SIG-M5 (cell line): ENCODE data around the gene XPO5.
"Not testable (repeated sequence)": the region's sequence is repeated elsewhere in the genome, so short reads cannot be mapped to it uniquely, and the experiment has no call there.

ENCODE experiments used
- DNase-seq: peaks from one replicate; lab custom pipeline; 2025; lab: John Stamatoyannopoulos, UW

The XPO5 gene

DNA sequence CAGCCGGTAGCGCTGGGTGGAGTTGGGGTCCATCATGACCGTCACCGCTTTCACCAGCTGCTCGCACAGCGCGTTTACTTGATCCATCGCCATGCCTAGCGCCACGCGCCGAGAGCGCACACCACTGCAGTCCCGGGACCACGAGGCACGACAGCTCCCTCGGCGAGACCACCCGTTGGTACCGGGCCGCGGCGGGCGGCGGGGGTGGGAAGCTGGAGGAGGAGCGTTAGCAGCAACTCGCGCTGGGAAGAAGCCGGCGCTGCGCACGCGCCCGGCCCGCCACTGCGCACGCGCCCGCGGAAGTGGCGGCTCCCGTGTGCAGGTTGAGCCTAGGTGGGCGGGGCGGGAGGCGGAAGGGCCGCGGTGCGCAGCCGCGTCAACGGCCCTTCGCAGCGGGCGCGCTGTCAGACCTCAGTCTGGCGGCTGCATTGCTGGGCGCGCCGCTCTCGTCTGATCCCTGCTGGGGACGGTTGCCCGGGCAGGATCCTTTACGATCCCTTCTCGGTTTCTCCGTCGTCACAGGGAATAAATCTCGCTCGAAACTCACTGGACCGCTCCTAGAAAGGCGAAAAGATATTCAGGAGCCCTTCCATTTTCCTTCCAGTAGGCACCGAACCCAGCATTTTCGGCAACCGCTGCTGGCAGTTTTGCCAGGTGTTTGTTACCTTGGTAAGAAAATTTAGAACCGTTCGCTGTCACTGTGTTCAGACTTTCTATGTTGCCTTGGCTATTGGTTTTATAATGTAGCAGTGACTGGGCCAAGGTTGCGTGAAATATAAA, at the start of gene XPO5, which contains the start of gene POLH:
Gene XPO5 (minus strand): TSS at position 267 of the 780 bp plus-strand sequence. CDS start 174 bp downstream, at position 93.
Gene POLH (plus strand): TSS at position 414 of the 780 bp plus-strand sequence. CDS start 6,135 bp downstream, outside the sequence.
- DNase-seq, result peak; percentile 41

DNA sequence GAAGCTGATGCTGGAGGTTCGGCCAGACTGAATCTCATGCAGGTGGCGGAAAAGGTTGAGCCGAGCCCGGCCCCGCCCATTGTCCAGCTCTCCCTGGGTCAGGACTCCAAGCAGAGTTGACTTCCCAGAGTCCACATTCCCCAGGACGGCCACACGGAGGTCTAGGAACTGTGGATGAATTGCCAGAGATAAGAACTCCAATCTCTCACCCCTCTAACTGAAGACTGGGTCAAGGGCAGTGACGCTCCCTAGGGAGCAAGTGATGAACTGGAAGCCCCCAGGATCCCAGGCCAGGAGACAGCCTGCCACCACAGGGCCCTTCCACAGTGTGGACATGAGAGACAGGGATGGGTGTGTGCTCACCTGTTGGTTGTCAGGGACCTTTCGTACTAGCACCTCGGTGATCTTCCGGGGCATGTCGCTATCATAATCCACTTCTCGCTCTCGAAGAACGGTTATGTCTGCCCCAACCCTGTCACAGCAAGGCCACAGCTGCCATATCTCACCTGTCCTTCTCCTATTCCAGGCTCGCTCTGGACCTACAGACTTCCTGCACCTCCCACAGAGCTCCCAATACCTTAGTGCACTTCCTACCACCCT, 49.7 kb upstream of the XPO5 start:
- DNase-seq, result no peak

DNA sequence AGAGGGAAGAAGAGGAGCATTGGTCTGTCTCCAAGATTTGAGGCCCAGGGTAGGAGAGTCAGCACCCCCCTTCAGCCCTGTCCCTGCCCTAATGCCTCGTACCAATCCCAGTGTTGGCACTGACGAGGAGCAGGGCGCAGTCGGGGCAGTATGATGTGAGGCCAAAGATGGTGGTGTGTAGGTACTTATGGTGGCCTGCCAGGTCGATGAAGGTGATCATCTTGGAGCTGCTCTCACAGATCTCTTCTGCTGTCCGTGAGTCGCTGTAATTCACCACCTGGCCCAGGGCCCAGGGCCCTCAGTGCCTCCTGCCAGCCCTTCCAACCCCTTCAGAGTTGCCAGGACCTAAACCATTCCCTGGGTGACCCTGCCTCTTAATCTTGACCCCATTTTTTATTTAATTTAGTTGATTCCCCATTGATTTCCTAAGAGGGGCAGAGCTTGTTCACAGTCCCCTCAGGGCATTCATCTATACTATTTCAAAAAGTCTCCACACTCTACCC, 49.0 kb upstream of the XPO5 start:
- no peak for DNase-seq

DNA sequence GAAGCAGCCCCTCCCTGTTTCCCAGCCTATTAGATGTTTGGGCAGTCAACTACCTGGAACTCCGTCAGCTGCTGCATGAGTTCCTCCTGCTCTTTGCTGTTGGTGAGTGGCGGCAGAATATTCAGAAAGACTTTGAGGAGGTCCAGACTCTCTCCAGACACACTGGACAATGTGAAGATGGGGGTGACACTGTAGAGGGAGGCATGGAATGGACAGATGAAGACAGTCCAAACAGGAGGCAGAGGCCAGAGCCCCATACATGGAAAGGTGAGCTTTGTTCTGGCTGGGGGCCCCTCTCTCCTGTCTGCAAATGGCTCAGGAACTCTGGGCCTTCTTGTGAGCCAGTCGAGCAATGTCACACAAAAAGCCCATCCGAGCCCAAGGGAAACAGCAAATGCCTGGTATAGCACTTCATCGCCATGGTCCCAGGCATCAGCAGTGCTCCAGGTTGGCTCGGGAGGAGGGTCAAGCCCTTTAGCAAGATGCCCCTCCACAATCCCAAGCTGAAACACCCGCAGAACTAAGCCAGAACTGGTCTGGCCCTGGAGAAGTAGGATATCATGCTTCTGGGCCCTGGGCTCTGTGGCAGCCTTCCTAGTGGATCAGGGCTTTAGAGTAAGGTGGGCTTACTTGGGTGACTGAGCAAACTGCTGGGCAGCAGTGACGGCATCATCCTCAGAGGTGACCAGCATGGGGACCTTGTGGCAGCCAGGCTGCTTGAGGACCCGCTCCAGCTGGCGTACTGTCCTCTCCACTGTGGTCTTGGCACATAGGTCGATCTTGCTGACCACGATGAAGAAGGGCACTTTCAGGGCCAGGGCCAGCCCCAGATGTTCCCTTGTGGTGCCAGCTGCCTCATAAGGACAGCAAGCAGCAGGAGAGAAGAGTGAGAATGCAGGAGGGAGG, 48.3 kb upstream of the XPO5 start:
- DNase-seq, result no peak

DNA sequence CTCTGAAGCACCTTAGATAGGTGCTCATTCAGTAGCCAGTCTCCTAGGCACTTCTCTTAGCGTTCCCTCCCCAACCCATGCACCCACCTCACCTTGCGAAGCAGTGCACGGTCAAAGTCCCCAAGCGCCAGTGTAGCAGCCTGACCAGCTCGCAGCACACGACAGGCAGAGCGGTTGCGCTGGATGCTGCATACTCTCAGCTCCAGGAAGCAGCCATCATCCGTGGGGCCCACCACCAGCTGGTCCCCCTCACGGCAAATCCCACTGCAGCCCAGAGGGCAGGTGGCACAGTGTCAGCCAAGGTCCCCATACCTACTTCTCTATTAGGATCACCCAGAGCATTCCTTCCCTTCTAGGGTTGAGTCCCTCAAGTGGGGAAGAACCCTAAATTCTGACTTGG, 46.7 kb upstream of the XPO5 start:
- DNase-seq, result no peak

DNA sequence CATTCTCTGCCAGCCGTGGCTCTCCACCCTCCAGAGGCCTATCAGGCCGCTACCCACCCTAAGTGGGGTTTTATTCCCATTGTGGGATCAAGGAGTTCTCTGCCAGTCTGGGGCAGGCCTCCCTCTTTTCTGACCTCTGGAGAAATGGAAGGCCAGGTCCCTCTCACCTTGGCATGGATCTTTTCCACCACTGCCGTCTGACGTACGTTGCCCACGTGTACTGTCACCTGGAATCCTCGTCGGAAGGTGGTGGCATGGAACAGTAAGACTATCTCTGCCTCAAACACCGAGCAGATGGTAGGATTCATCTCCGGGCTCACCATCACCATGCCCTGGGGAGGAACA, 46.0 kb upstream of the XPO5 start:
- DNase-seq, result no peak

DNA sequence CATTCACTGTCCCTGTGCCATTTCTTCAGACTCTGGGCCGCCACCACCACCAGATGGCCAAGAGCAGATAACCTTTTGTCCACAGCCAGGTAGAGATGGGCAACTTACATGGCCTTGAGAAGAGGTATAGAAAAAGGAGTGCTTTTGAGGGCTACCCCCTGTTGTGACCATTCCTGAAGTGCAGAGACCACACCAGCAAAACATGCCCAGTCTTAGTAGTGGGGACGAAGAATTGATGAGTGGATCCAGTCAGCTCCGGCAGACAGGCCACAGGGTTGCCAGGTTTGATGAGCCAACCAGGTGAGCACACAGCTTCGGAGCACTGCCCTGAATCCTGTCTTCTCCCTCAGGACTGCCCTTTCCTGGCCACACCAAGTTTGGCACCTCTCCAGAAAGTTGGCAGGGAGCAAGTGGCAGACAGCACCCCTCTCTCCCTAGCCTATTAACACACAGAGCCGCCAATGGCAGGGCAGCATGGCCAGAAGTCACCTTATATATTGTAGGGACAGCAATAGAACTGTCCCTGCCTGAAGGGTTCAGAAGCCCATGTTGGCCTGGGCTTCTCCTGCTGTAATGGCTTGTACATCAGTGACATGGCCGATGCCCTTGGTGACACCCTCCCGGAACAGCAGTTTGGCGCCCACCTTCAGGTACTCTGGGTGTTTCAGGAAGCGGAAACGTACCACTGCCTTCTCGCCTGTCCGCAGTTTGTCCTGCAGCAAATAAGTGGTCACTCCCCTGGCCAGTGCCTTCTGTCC, 45.4 kb upstream of the XPO5 start:
- no peak for DNase-seq

DNA sequence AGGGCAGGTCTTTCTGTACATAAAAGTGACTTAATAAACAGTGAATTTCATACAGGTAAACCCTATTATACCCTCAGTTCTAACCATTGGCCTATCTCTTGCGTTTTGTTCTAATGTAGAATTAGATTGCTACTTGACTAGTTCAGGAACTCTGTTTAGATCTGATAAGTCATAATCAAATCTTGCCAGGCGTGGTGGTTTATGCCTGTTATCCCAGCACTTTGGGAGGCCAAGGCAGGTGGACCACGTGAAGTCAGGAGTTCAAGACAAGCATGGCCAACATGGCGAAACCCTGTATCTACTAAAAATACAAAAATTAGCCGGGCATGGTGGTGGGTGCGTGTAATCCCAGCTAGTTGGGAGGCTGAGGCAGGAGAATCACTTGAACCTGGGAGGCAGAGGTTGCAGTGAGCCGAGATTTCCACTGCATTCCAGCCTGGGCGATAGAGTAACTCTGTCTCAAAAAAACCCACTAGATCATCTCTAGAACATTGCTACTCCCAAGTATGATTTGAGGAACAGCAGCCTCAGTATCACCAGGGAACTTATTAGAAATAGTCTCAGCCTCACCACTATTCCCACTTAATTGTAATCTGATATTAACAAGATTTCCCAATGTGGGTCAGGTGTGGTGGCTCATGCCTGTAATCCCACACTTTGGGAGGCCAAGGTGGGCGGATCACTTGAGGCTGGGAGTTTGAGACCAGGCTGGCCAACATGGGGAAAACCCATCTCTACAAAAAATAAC, 41.1 kb upstream of the XPO5 start:
- DNase-seq, result no peak

DNA sequence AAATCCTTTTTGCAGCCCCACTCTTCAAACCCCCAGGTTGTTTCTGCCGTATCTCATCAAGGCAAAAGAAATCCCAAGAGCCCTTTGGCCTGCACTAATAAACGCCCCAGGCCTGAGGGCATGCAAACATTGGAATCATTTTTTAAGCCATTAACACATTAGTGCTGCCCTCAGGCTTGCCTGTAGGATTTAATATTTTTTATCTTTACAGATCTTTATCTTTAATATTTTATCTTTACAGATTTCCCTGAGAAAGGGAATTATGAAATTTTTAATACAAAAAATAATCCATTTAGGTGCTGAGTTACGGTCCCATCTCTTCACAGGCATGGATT, 38.5 kb upstream of the XPO5 start:
- DNase-seq, result no peak

DNA sequence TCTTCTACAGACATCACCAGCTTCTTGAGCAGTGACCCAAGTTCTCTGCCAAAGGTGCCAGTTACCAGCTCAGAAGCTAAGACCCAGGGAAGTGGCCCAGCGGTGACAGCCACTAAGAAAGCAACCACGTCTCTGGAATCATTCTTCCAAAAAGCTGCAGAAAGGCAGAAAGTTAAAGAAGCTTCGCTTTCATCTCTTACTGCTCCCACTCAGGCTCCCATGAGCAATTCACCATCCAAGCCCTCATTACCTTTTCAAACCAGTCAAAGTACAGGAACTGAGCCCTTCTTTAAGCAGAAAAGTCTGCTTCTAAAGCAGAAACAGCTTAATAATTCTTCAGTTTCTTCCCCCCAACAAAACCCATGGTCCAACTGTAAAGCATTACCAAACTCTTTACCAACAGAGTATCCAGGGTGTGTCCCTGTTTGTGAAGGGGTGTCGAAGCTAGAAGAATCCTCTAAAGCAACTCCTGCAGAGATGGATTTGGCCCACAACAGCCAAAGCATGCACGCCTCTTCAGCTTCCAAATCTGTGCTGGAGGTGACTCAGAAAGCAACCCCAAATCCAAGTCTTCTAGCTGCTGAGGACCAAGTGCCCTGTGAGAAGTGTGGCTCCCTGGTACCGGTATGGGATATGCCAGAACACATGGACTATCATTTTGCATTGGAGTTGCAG, 38.0 kb upstream of the XPO5 start:
- no peak for DNase-seq

DNA sequence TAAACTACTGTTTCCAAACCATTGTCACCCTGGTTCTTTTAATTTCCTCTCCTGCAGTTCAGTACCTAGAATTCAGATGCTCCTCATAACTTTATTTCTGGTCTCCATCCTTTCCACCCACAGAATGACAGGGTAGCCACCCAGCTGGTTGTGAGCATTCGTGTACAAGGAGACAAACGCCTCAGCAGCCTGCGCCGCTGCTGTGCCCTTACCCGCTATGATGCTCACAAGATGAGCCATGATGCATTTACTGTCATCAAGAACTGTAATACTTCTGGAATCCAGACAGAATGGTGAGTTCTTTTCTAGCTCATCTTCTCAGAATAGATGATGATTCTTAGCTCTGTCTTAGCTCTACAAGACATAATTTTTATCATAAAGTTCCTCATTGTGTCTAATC, 34.6 kb upstream of the XPO5 start:
- no peak for DNase-seq

DNA sequence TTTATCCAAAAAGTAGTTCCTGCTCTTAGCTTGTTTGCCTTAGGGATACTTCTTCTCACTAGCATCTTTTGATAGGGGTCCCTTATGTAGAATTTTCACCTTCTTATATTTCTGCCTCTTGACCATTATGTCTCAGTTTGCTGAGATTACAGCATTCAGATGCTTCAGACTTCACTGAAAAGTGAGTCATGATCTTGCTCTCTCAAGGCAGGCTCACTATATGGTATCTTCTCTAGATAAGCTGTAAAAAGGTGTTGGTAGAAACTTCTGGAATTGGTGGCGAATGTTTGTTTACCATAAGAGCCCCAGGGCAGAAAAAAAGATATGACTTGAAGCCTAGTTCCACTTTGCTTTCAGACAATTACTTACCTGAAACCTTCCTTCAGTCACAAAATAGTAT, 33.6 kb upstream of the XPO5 start:
- DNase-seq, result no peak

DNA sequence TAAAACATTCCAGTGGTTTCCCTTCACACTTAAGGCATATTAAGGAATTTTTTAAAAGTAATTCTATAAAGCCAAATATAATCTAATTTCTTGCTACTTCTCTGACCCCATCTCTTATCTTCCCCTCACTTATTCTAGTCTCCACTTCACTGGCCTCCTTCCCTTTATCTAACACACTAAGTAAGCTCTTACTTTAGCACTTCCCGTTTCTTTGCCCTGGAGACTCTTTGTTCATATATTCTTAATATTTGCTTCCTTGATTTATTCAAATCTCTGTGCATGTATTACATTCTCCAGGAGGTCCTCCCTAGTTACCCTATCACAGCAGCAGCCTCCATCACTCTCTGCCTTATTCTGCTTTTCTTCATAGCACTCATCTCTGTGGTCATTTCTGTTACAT, 33.0 kb upstream of the XPO5 start:
- DNase-seq, result no peak

DNA sequence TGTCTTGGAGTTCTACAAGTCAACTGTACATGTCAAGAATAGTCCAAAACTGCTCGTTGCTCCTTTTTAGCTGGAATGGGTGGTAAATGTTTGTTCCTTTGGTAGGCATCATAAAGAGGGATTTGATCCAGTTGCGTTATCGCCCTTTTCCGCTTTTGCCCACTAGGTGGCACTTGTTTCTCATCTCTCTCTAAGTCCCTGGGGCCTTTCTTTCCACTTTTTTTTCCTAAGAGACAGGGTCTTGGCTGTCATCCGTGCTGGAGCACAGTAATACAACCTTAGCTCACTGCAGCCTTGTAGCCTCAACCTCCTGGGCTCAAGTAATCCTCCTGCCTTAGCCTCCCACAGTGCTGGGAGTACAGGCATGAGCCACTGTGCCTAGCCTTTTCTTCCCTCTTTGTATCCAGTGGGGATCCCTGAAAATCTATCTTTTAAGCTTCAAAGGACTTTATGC, 32.5 kb upstream of the XPO5 start:
- DNase-seq, result no peak

DNA sequence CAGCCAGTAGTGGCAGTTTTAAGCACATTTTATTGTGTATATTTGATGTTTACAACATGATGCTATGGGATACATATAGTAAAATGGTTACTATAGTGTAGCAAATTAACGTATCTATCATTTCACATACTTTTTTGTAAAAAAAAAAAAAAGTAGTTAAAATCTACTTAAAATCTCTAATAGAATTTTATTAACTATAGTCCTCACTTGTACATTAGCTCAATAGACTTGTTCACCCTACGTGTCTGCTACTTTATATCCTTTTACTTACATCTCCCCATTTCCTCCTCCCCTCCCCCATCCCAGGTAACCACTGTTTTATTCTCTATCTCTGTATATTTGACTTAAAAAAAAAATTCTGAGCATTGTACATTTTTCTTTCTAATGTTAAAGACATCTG, 30.2 kb upstream of the XPO5 start:
- DNase-seq, result no peak

DNA sequence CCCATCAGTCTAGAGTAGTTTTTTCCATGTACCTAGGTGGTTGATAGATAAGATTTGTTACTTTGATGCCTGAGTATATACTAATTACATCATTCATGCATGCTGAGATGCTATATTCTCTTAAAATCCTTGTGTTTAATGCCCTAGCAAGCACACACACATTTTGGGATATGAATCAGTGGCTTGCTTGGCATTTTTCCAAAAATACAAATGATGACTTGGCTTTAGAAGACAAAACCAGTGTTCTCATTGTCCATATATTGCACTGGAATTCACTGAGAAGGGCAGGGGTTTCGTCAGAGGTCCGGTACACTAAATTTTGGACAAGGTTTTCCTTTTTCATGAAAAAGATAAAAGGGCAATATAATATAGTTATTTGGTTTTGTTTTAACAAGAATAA, 28.3 kb upstream of the XPO5 start:
- no peak for DNase-seq

DNA sequence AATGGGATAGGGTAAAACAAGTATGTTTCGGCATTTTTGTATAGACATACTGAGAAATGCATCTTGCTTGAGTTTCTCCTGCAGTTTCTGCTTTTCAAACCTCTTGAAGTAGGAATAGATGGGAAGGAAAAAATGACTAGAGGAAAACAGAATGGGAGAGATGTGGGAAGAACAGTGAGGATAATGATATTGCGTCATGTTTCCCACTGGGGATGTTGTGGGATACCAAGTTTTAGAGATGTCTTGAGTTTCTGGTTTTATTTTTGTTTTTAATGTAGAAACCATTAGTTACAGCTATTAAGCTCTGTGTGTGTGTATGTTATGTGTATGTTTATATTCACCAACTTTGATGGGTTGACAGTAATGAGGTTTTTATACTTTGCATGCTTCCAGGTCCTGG, 24.8 kb upstream of the XPO5 start:
- DNase-seq, result no peak

DNA sequence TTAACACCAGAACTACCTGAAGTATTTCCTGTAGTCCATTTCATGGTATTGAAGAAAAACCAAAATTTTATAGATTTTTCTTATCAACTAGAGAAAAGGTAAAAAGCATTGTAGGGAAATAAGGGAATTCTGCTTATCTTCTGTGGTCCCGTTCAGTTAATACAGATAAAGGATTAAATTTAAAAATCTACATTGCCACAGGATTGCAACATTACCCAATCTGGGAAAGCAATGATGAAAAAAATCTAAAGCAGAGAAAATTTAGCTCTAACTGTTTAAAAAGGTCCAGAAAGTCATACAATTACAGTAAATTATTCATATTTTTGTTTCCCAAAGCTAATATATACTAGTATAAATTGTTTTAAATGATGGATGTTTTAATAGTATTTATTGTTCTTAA, 18.1 kb upstream of the XPO5 start:
- DNase-seq, result no peak

DNA sequence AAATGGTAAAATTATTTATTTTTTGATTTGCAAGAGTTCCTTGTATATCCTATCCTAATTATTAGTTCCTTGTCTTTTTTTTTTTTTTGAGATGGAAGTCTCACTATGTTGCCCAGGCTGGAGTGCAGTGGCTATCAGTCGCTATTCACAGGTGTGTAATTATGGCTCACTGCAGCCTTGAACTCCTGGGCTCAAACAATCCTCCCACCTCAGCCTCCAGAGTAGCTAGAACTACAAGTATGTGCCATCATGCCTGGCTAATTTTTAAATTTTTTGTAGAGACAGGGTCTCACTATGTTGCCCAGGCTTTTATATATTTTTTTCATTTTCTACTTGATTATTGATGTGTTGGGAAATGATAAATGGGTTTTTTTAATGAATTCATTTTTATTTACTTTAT, 13.7 kb upstream of the XPO5 start:
- not testable (repeated sequence) for DNase-seq

DNA sequence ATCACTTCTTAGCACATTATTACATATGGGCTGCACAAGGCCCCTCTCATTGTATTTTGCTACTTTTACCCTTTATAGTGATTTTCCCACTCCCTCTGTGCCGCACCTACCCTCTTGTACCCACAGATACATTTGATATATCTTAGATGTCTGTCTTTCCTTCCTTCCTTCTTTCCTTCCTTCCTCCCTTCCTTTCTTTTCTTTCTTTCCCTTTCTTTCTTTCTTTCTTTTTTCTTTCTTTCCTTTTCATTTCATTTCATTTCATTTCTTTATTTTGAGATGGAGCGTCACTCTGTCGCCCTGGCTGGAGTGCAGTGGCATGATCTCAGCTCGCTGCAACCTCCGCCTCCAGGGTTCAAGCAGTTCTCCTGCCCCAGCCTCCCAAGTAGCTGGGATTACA, 12.4 kb upstream of the XPO5 start:
- no peak for DNase-seq
